Measurements from ENCODE around the gene SEPTIN14. TPM values are rescaled to one million over a fixed set of nuclear protein-coding genes. Genes with fewer than 3 reads are reported as not detected.

SEPTIN14 gene
- not detected in 5 replicates for total RNA-seq (2022; extraction: Qiagen RNA extraction; ENCODE audit: low read depth)

DNA sequence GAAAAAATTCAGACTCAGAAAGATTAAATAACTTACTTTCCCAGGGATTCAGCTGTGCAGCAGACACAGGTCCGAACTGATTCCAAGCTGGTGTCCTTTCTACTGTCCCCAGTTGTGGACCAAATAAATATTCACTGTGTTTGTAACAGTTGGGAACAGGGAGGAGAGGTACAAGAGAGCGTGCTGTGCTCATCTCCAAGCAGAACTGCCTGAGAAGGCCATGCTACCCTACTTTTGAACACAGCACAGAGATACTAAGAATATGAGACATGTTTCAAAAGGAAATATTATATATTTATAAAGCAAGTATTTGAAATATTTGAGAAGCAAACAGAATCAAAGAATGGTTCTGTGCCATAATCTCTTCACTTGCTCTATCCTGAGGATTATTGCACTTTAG lies at the start of gene SEPTIN14:
SEPTIN14 (minus strand) TSS at position 101 of the 400 bp plus-strand sequence. CDS start 756 bp downstream, outside the sequence.

Other genes with a start within 250 kb of the SEPTIN14 start
- 0.66 to 1.2 TPM (median 0.98 TPM) in 5 replicates for gene ZNF713, start 24.7 kb upstream of the SEPTIN14 start, total RNA-seq (2022; extraction: Qiagen RNA extraction; ENCODE audit: low read depth)
- gene MRPS17, start 89.1 kb upstream of the SEPTIN14 start, total RNA-seq (2022; extraction: Qiagen RNA extraction; ENCODE audit: low read depth) = 25.3 to 32.2 TPM (median 26.6 TPM) in 5 replicates
- gene NIPSNAP2, start 101.8 kb upstream of the SEPTIN14 start, total RNA-seq (2022; extraction: Qiagen RNA extraction; ENCODE audit: low read depth) = 34.0 to 56.7 TPM (median 50.8 TPM) in 5 replicates
- gene PSPH, start 188.7 kb upstream of the SEPTIN14 start, total RNA-seq (2022; extraction: Qiagen RNA extraction; ENCODE audit: low read depth) = 22.9 to 28.7 TPM (median 27.2 TPM) in 5 replicates
- gene CCT6A, start 189.0 kb upstream of the SEPTIN14 start, total RNA-seq (2022; extraction: Qiagen RNA extraction; ENCODE audit: low read depth) = 259 to 281 TPM (median 272 TPM) in 5 replicates
- 108 to 115 TPM (median 111 TPM) in 5 replicates for gene SUMF2, start 201.5 kb upstream of the SEPTIN14 start, total RNA-seq (2022; extraction: Qiagen RNA extraction; ENCODE audit: low read depth)
- gene PHKG1, start 230.2 kb upstream of the SEPTIN14 start, total RNA-seq (2022; extraction: Qiagen RNA extraction; ENCODE audit: low read depth) = 0.21 to 0.61 TPM (median 0.44 TPM) in 5 replicates
- 553 to 739 TPM (median 700 TPM) in 5 replicates for gene CHCHD2, start 243.7 kb upstream of the SEPTIN14 start, total RNA-seq (2022; extraction: Qiagen RNA extraction; ENCODE audit: low read depth)